ENCODE data around the gene CRIP3.

GRCh38 chr6:43283905-43284304 is 24.7 kb downstream of the CRIP3 start:
- TF ChIP-seq EZH2 (IDR thresholded peaks at IDR 0.05; ENCODE audit: borderline replicate concordance, low read length) (no peak), CTCF (IDR thresholded peaks at IDR 0.05; ENCODE audit: low read length) (no peak)

Measured in OCI-LY1 (cell line).